Activated CD8-positive, alpha-beta memory T cell treated with anti-CD3 and anti-CD28 coated beads, Interleukin-2, amount 50 U/mL, for 4 hours (primary cell): ENCODE measurements around the gene IL10RA.
"Not testable (repeated sequence)": the region's sequence is repeated elsewhere in the genome, so short reads cannot be mapped to it uniquely, and the experiment has no call there.

Experiments
- DNase-seq: peaks from one replicate; pipeline ENCODE4 v3.0.0-alpha.2; 2020

Gene IL10RA

DNA sequence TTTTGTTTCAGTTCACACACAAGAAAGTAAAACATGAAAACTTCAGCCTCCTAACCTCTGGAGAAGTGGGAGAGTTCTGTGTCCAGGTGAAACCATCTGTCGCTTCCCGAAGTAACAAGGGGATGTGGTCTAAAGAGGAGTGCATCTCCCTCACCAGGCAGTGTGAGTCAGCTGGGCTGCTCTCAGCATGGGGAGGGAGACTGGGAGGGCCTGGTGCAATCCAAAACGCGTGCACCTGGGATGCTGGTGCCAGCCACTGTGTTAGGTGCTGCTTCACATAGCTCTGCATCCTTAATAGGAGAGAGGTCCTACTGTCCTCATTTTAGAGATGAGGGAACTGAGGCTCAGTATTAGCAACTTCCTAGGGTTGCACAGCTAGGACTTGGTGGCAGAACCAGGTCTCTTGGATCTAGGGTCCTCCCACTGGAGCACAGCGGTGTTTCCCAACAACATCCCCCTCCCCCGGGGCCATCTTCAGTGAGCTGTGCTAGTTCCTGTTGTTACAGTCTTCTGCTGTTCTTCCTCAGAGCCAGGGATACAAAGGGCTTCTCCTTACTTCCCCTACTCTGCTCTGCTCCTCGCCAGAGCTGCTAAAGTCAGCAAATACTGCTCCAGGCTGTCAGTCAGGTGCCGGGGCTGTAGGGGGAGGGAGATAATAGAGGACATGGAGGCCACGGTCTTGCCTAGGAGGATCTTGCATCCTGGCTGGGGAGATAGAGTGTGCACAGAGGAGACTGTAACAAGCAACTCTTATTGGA is 8.0 kb downstream of the IL10RA start:
- no peak for DNase-seq

DNA sequence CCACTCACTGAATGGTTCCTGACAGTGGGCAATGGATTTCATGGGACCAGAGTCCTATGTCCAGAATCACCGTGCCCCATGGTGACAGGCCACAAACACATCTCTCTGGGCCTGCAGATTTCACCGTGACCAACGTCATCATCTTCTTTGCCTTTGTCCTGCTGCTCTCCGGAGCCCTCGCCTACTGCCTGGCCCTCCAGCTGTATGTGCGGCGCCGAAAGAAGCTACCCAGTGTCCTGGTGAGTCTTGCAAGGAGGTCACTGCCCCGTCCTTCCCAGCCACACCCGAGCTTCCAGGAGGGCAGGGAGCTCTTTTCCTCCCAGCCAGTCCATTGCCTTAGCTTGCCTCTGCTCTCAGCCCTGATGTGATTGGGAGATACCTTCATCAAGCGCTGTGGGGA is 9.3 kb downstream of the IL10RA start:
- no peak for DNase-seq

DNA sequence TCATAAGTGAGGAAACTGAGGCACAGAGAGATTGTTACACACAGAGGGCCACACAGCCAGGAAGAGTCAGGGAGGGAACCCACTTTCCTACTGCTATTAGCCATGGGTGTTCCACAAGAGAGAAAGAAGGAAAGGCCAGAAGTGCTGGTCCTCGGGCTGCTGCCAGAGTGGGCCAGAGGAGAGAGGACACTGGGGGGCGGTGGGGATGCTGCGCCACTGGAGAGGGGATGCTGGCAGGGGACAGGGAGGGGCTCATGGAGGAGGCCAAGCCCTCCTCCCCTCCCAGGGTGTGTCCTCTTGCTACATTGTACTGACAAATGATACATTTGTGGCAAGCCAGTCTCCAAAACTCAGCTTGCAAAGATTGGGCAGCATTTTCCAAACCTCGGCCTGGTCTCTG is 9.9 kb downstream of the IL10RA start:
- no peak for DNase-seq

DNA sequence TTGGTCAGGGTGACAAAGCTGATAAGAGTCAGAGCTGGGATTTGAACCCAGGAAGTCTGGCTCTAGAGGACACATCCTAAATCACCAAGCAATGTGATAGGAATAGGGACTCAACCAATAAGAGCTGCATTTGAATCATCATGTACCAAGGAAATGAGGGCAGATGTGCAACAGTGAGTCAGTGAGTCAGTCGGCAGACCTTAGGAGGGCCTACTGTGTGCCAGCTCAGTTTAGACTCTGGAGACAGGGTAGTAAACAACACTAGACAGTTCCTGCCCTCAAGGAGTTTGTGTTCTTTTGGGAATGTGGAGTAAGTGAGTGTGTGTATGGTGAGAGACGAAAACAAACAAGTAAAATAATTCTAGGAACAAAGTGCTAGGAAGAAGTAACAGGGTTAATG is 11.2 kb downstream of the IL10RA start:
- DNase-seq: peak; percentile 22

DNA sequence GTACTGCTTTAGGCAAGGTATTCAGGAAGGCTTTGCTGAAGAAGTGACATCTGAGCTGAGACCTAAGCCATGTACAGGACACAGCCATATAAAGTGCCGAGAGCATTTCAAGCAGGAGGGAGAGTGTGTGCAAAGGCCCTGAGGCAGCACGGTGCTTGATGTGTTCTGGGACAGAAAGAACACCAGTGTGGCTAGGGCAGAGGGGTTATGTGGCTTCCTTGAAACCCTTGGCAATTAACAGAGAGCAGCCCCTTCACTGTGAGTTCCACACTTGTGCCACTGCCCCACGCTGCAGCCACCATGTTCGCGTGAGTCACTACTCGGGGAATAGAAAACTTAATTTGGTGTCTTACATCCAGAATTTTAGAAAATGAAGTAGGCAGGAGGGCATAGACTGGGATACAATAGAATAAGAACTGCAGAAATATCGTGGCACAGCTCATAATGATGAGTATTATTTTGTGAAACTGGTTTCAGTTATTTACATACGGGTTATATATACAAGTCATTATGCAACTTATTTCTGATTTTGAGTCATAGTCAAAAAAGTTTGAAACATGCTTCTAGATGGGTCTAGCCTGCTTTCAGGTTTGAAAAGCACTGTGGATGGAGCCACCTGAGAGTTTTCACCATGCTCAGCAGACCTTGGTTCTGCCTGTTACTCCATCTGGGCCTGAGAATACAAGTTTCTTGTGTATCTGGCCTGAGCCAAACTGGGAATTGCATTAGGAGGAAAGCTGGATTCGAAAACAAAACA is 11.8 kb downstream of the IL10RA start:
- DNase-seq: peak; percentile 4

DNA sequence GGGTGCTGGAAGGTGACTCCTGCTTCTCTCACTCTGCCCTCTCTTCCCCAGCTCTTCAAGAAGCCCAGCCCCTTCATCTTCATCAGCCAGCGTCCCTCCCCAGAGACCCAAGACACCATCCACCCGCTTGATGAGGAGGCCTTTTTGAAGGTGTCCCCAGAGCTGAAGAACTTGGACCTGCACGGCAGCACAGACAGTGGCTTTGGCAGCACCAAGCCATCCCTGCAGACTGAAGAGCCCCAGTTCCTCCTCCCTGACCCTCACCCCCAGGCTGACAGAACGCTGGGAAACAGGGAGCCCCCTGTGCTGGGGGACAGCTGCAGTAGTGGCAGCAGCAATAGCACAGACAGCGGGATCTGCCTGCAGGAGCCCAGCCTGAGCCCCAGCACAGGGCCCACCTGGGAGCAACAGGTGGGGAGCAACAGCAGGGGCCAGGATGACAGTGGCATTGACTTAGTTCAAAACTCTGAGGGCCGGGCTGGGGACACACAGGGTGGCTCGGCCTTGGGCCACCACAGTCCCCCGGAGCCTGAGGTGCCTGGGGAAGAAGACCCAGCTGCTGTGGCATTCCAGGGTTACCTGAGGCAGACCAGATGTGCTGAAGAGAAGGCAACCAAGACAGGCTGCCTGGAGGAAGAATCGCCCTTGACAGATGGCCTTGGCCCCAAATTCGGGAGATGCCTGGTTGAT is 12.6 kb downstream of the IL10RA start:
- DNase-seq: peak; percentile 10

DNA sequence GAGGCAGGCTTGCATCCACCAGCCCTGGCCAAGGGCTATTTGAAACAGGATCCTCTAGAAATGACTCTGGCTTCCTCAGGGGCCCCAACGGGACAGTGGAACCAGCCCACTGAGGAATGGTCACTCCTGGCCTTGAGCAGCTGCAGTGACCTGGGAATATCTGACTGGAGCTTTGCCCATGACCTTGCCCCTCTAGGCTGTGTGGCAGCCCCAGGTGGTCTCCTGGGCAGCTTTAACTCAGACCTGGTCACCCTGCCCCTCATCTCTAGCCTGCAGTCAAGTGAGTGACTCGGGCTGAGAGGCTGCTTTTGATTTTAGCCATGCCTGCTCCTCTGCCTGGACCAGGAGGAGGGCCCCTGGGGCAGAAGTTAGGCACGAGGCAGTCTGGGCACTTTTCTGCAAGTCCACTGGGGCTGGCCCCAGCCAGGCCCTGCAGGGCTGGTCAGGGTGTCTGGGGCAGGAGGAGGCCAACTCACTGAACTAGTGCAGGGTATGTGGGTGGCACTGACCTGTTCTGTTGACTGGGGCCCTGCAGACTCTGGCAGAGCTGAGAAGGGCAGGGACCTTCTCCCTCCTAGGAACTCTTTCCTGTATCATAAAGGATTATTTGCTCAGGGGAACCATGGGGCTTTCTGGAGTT is 13.3 kb downstream of the IL10RA start:
- DNase-seq: peak; percentile 5

DNA sequence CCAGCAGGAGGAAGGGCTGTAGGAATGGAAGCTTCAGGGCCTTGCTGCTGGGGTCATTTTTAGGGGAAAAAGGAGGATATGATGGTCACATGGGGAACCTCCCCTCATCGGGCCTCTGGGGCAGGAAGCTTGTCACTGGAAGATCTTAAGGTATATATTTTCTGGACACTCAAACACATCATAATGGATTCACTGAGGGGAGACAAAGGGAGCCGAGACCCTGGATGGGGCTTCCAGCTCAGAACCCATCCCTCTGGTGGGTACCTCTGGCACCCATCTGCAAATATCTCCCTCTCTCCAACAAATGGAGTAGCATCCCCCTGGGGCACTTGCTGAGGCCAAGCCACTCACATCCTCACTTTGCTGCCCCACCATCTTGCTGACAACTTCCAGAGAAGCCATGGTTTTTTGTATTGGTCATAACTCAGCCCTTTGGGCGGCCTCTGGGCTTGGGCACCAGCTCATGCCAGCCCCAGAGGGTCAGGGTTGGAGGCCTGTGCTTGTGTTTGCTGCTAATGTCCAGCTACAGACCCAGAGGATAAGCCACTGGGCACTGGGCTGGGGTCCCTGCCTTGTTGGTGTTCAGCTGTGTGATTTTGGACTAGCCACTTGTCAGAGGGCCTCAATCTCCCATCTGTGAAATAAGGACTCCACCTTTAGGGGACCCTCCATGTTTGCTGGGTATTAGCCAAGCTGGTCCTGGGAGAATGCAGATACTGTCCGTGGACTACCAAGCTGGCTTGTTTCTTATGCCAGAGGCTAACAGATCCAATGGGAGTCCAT is 14.1 kb downstream of the IL10RA start:
- DNase-seq: no peak

DNA sequence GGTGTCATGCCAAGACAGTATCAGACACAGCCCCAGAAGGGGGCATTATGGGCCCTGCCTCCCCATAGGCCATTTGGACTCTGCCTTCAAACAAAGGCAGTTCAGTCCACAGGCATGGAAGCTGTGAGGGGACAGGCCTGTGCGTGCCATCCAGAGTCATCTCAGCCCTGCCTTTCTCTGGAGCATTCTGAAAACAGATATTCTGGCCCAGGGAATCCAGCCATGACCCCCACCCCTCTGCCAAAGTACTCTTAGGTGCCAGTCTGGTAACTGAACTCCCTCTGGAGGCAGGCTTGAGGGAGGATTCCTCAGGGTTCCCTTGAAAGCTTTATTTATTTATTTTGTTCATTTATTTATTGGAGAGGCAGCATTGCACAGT is 14.6 kb downstream of the IL10RA start:
- DNase-seq: no peak

DNA sequence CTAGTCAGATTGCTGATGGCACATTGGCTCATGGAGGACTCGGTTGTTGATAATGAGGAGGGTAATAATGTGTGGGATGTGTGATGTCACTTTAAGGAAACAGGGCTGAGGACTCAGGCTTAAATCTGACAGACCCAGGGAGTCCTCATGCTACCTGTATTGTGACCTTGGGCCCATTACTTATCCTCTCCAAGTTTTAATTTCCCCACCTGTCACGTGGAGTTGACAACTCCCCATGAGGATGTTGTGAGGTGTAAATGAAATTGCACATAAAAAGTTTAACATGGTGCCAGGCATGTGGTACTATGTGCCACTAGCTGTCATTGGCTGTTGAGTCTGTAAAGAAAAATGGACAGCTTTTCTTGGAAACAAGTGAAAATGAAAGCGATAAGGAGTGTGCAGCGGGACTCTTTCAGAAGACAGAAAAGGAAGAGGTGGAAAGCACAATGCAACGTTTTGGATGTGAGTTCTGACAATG is 15.3 kb downstream of the IL10RA start:
- no peak for DNase-seq

DNA sequence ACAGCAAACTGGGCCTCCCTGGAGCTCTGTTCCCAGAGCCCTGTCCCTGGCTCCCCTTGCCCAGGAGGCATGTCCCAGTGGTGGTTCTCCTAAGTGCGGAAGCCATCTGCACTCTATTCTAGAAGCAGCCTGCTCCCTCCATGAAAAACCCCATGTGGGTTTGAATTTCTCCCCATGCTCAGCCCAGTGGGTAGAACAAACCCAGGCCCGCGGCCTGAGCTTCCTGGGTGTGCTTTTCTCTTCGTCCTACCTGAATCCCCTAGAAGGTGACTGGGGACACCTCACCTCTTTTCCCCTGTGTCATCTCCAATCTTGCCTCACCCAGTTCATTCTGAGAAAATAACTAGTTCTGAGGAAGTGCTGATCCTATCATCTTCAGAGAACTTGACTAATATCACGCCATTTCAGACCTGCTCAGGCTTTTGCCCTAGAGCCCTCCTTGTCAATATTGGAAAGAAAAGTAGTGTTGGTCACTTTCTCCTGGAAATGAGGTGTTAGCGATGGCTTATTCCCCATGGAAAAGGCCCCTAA is 15.9 kb downstream of the IL10RA start:
- DNase-seq: no peak

DNA sequence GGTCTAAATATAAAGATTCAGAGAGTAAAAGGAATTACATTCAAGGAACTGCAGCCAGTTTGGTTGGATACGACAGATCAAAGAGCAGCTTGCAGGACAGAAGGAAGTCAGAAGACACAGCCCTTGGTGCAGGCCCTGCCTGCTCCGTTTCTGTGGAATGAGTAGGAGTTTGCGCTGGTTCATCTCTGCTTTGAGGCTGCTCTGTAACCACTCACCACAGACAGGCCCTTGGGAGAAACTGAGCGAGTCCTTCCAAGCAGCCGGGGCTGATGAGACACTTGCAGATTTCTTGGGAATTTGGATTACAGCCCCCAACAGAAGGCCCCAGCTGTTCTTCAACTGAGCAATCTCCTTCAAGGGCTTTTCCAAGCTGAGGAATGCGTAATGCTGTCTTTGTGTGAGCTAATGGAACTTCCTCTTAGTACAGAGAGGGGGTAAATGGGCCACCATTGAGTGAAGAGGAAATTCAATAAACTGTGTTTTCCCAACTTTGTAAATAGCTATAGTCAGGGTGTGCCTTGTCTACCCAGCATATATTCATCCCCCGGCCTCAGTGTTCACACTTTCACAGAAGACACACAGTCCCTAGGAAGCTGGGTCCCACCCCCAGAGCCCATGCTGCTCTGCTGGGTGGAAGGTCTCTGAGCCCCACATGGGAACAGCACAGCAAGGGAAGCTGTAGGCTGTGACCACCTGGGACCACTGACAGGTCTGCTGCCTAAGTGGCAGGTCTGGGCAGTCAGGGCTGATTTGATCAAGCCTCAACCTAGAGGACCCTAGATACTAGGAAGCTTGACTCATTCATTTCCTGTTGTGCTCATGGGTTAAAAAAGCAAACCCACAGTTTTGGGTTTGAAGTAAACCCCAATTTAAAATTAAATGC is 16.6 kb downstream of the IL10RA start:
- peak; percentile 37 for DNase-seq

DNA sequence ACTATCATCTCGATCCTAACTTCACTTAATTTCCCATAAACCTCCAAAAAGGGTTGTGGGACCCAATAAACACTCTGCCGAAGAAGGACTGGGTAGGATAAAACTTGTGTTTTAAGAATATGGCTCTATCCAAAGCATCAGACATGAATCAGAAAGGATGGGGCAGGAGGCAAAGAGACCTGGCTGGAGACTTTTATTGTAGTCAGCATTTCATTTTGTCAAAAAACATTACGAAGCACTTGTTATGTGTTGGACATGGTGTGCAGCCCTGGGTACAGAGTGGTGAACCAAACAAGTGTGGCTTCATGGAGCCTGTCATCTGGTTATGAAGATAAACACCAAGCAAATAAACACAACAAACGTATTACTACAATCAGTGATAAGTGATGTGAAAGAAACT is 17.3 kb downstream of the IL10RA start:
- DNase-seq: no peak

DNA sequence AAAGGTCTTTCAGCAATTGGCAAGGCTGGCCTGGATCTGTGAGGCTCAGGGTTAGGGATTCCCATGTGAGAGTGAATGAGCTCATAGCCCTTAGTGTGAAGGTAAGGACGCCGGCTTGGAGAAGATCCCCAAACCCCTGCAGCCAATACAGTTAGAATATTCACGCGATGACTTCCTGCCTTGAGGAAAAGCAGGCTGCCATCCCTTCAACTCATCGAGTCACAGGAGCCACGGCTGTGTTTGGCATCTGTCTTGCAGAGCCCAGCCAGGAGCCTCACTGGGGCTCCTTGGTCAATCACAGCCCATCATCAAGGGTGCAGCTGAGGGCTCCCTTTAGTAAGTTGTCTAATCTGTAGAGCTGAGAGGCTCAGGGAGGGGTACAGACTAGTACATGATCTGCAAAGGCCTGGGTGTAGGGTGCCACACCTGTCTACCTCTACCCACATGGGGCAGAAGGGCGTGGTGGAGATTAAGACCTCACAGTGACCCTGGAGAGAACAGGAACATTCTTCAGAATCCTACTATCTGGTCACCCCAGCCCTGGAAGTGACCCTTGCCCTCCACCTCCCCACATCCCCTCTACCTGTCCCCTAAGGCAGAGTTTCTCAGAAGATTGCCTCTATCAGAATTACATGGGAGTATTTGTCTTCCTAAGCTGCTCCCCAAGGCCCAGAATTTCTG is 18.5 kb downstream of the IL10RA start:
- no peak for DNase-seq

DNA sequence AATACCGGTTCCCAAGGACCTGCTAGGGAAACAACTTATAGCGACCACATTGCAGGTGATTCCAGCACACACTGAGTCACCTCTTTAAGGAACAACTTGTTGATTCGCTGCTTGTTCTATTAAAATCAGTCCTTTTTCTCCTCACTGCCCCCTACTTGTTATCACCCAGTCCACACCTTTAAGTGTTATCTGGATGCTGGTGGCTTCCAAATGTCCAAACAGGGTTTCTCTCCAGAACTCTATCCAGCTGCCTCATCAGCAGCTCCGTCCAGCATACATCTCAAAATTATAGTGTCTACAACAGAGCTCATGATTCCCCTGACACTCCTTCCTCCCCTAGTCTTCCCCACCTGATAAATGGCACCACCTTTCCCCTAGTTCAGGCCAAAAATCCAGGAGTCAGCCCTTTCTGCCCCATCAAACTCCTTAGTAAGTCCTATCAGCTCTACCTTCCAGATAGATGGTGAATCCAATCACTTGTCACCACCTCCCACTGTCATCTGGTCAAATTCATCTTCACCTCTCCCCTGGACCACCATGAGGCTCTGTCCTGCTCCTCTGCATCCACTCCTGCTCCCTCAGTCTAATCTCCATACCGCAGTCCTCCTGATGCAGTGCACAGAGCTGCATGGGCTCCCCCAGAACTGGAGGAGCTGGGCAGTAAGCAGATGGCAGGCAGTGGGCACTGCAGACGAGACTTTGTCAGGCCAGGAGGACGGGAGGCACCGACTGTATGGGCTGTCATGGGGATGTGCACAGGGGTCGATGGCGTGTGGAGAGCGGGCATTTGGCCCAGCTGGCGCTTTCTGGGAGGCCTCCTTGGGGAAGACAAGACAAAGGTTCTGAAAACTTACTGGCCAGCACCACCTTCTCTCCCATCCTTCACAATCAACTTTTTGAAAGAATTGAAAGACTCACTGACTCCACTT is 19.3 kb downstream of the IL10RA start:
- DNase-seq: no peak

DNA sequence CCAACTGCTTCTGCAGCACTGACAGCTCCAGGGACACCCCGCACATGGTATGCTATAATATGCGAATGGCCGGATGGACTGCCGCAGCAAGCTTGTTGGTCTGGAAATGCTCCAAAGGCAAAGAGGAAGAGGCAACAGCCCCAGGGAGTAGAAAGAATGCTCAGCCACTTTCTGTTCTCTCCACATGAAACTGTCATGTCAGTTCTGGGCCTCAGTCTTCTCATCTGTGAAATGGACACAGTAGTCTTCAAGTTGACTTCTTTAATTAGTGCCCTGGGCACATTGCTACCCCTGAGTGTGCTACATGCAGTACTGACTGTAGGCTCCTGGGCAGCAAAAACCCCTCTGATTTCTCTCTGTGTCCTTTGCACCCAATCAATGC is 19.9 kb downstream of the IL10RA start:
- no peak for DNase-seq

DNA sequence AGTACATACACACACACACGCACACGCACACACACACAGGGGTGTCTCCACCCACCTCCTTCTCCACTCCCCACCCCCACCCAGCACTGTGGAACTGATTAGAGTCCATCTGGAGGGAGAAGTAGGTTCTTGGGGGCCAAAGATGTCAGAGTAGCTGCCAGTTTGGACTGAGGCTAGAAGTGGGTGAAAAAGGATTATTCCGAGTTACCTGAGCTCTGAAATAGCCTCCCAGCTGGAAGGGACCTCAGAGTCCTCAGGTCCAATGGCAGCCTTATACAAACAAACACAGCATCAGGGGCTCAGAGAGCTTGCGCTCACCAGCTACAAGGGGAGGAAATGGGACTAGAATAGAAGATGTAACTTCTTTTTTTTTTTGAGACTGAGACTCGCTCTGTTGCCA is 20.8 kb downstream of the IL10RA start:
- no peak for DNase-seq

DNA sequence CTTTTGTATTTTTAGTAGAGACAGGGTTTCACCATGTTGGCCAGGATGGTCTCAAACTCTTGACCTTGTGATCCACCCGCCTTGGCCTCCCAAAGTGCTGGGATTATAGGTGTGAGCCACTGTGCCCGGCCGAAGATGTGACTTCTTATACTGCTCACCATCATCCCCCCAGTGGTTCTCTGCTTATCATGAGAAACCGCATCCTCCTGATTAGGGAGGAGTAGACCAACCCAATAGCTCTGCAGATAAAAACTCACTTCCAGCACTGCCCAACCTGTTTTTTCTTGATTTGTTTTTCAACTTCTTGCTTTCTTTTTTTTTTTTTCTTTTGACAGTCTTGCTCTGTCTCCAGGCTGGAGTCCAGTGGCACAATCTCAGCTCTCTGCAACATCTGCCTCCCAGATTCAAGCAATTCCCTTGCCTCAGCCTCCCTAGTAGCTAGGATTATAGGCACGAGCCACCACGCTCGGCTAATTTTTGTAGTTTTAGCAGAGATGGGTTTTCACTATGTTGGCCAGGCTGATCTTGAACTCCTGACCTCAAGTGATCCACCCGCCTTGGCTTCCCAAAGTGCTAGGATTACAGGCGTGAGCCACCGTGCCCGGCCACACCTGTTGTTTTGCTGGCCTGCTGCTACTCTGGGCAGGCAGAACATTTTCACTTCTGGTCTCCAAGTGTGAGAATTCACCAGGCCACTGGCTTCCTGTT is 21.5 kb downstream of the IL10RA start:
- DNase-seq: not testable (repeated sequence)
